ENCODE data around the gene AGL.
"Not testable (repeated sequence)": the region's sequence is repeated elsewhere in the genome, so short reads cannot be mapped to it uniquely, and the experiment has no call there.

The AGL gene

GRCh38 chr1:99849744-99850458, at the start of gene AGL:
TSS of gene AGL (plus strand) at chr1:99850361. CDS start at chr1:99851043, 682 bp downstream.
- DNase-seq: peak; percentile 88

GRCh38 chr1:99801584-99801983, 48.6 kb upstream of the AGL start:
- DNase-seq: no peak

- no peak for DNase-seq
These were observed 43.3 kb upstream of the AGL start for GRCh38 chr1:99806882-99807281.

GRCh38 chr1:99808391-99809115, 41.6 kb upstream of the AGL start:
- DNase-seq: no peak

GRCh38 chr1:99811075-99811474, 39.1 kb upstream of the AGL start:
- no peak for DNase-seq

- DNase-seq: no peak
These were observed 38.4 kb upstream of the AGL start for GRCh38 chr1:99811747-99812146.

GRCh38 chr1:99814373-99814900, 35.7 kb upstream of the AGL start:
- DNase-seq: no peak

- DNase-seq: no peak
These were observed 33.5 kb upstream of the AGL start for GRCh38 chr1:99816656-99817055.

GRCh38 chr1:99818063-99818699, 32.0 kb upstream of the AGL start:
- no peak for DNase-seq

GRCh38 chr1:99820546-99820945, 29.6 kb upstream of the AGL start:
- peak; percentile 27 for DNase-seq

- no peak for DNase-seq
These were observed 25.1 kb upstream of the AGL start for GRCh38 chr1:99825098-99825497.

- no peak for DNase-seq
These were observed 24.5 kb upstream of the AGL start for GRCh38 chr1:99825702-99826101.

GRCh38 chr1:99827970-99828369, 22.2 kb upstream of the AGL start:
- DNase-seq: no peak

- DNase-seq: no peak
These were observed 20.9 kb upstream of the AGL start for GRCh38 chr1:99829269-99829668.

- not testable (repeated sequence) for DNase-seq
These were observed 16.2 kb upstream of the AGL start for GRCh38 chr1:99833911-99834310.

GRCh38 chr1:99836171-99837103, 13.7 kb upstream of the AGL start:
- DNase-seq: not testable (repeated sequence)

- DNase-seq: not testable (repeated sequence)
These were observed 9.8 kb upstream of the AGL start for GRCh38 chr1:99840353-99840752.

GRCh38 chr1:99843760-99844159, 6.4 kb upstream of the AGL start:
- DNase-seq: no peak

GRCh38 chr1:99845201-99845600, 5.0 kb upstream of the AGL start:
- DNase-seq: not testable (repeated sequence)

GRCh38 chr1:99849413-99849743, 783 bp upstream of the AGL start:
- DNase-seq: no peak

- no peak for DNase-seq
These were observed 514 bp downstream of the AGL start for GRCh38 chr1:99850459-99851291.

Data from activated T-cell treated with anti-CD3 and anti-CD28 coated beads, Interleukin-2, amount 50 U/mL, for 1 hour (primary cell).